ENCODE results near the gene TSPAN11. TPM values are rescaled to one million over a fixed set of nuclear protein-coding genes. Genes with fewer than 3 reads are reported as not detected.
A peak's percentile ranks its signal among the peaks of the same experiment; 100 is the strongest.

Gene TSPAN11, protein sequence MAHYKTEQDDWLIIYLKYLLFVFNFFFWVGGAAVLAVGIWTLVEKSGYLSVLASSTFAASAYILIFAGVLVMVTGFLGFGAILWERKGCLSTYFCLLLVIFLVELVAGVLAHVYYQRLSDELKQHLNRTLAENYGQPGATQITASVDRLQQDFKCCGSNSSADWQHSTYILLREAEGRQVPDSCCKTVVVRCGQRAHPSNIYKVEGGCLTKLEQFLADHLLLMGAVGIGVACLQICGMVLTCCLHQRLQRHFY
- total RNA-seq (2012; rRNA removed): 0.18 and 0.28 TPM in 2 replicates
- polyA plus RNA-seq (2012; rRNA removed): 0.26 and 0.30 TPM in 2 replicates
- 0.11 and 0.23 TPM in 2 replicates for polyA plus RNA-seq (2012; cell fraction: cytosol; rRNA removed)
- polyA plus RNA-seq (2012; cell fraction: nucleus; rRNA removed; ENCODE audit: low replicate concordance): 0.44 and 0.60 TPM in 2 replicates
- percentile 21 among the genes with signal in this experiment for Bru-seq, nascent RNA
- percentile 23 among the genes with signal in this experiment for BruChase-seq, experiment 1, labeled RNA remaining after a 6-hour chase
- percentile 23 among the genes with signal in this experiment for BruChase-seq, experiment 2, labeled RNA remaining after a 2-hour chase
- long read RNA-seq, partial matches to known transcripts: 0 of 3 reads
- long read RNA-seq, other reads (novel, unspliced or antisense): 3 of 3 reads

GRCh38 chr12:30926243-30927221, at the start of gene TSPAN11:
TSS of gene TSPAN11 (plus strand) at chr12:30926748. CDS start at chr12:30953992, 27,244 bp downstream.
- H3K56ac ChIP-seq (ENCODE audit: extremely low read depth, insufficient read depth, low read length): no peak within 1 kb of the TSS
- H3K18ac ChIP-seq (ENCODE audit: low read depth, low read length): no peak within 1 kb of the TSS; the same call in 1 of the 2 replicates
- POLR2A ChIA-PET (ENCODE audit: unreplicated experiment): no interaction called here
- H4K20me1 ChIP-seq (ENCODE audit: insufficient read depth, low read length): no peaks in the 10 kb centered on the region
- peak within 1 kb of the TSS; percentile 3 for H3K4me3 ChIP-seq (ENCODE audit: insufficient read depth, low read depth, low read length)
- H2AK5ac ChIP-seq (ENCODE audit: low read depth, low read length): no peak within 1 kb of the TSS; the same call in 1 of the 2 replicates
- ATAC-seq (ENCODE audit: low read depth) (peak; percentile 84), DNase-seq (peak; percentile 26)
- H3K9me1 ChIP-seq (ENCODE audit: insufficient read depth, low read length): no peaks in the 10 kb centered on the region; the same call in 1 of the 2 replicates
- no peak within 1 kb of the TSS for H2BK5ac ChIP-seq (ENCODE audit: low read depth, low read length, poor library complexity, severe bottlenecking)
- no peak within 1 kb of the TSS; the same call in 1 of the 2 replicates for H3K4ac ChIP-seq (ENCODE audit: low read depth, low read length)
- CTCF ChIA-PET: interaction anchor here (0.7 kb wide), 1 partner anchor 9 kb away, joined by 3 read pairs; no protein-coding TSS in a partner anchor
- H2BK120ac ChIP-seq (ENCODE audit: low read depth, low read length): no peak within 1 kb of the TSS; the same call in 1 of the 2 replicates
- in situ Hi-C loops (cut with MboI; ENCODE audit: low sequenced_read_pairs) (no loop called here), dilution Hi-C loops (cut with HindIII; ENCODE audit: low sequenced_read_pairs, unreplicated experiment) (no loop called here), intact Hi-C loops (cut with micrococcal nuclease) (no loop called here)
- WGBS, 2 experiments (ENCODE audit: extremely low coverage in 2 of 2, insufficient read length in 1 of 2): 16% methylated on average over 40 of the region's 78 CpGs; no CpG with 5 or more reads in 1 of the 2 experiments
- H3K4me1 ChIP-seq (ENCODE audit: control insufficient read depth, insufficient read depth, low read length): peaks cover 3% of the 10 kb centered on the region; the same call in 1 of the 2 replicates
- no peak within 1 kb of the TSS; the same call in 1 of the 2 replicates for H3K14ac ChIP-seq (replicated peaks; ENCODE audit: low read depth, low read length)
- H3K27ac ChIP-seq (ENCODE audit: insufficient read depth, low read length): no peak within 1 kb of the TSS
- no peak within 1 kb of the TSS for H4K91ac ChIP-seq (ENCODE audit: insufficient read depth, low read depth, low read length)
- peak within 1 kb of the TSS; percentile 88 for H2AFZ ChIP-seq (replicated peaks; ENCODE audit: low read length, poor library complexity)
- peak within 1 kb of the TSS; percentile 76 for H2AK9ac ChIP-seq (replicated peaks; ENCODE audit: low read depth, low read length, poor library complexity)
- no peak within 1 kb of the TSS for H2BK20ac ChIP-seq (ENCODE audit: low read depth, low read length)
- H3K27me3 ChIP-seq (ENCODE audit: control insufficient read depth, insufficient read depth, low read length): peaks cover 13% of the 10 kb centered on the region; the same call in 1 of the 2 replicates
- no peaks in the 10 kb centered on the region for H3K36me3 ChIP-seq (ENCODE audit: control insufficient read depth, insufficient read depth, low read length)
- no peak within 1 kb of the TSS; the same call in 1 of the 2 replicates for H4K5ac ChIP-seq (ENCODE audit: low read depth, low read length)
- H3K9me3 ChIP-seq (ENCODE audit: control insufficient read depth, insufficient read depth, low read length): no peaks in the 10 kb centered on the region
- no peak within 1 kb of the TSS for H3K9ac ChIP-seq (ENCODE audit: low read depth, low read length)
- H3K4me2 ChIP-seq (ENCODE audit: low read depth, low read length): peak within 1 kb of the TSS; percentile 59
- no peak within 1 kb of the TSS for H2BK15ac ChIP-seq (ENCODE audit: low read depth, low read length)
- no peaks in the 10 kb centered on the region for H3K79me1 ChIP-seq (ENCODE audit: low read depth in 1 of 2, low read length in 2 of 2)
- 0 out of 2 replicates have a peak within 1 kb of the TSS, but pooled peaks have one; percentile 24 for H3K23ac ChIP-seq (ENCODE audit: low read depth, low read length)
- no TSS peak for BruUV-seq (replicated peaks)
- no peak for TF ChIP-seq CEBPB (IDR thresholded peaks at IDR 0.05; ENCODE audit: low read depth, low read length)
- TF ChIP-seq BHLHE40 (IDR thresholded peaks at IDR 0.05; ENCODE audit: low read depth, low read length): peak; percentile 42; the same call in 1 of the 2 replicates
- 0 out of 2 replicates have a peak, but pooled peaks have one; percentile 15 for TF ChIP-seq MAZ (IDR thresholded peaks at IDR 0.05; ENCODE audit: borderline replicate concordance, low read depth, low read length)
- no peak for TF ChIP-seq FOS (IDR thresholded peaks at IDR 0.05; ENCODE audit: low read depth, low read length)
- TF ChIP-seq MXI1 (IDR thresholded peaks at IDR 0.05; ENCODE audit: borderline replicate concordance, low read depth, low read length): 0 out of 2 replicates have a peak, but pooled peaks have one; percentile 38
- TF ChIP-seq RFX5 (IDR thresholded peaks at IDR 0.05; ENCODE audit: low read depth, low read length): no peak
- no peak for TF ChIP-seq RCOR1 (IDR thresholded peaks at IDR 0.05; ENCODE audit: insufficient replicate concordance, low read length)
- peak within 1 kb of the TSS in 1 of 2 experiments; percentile 13; a peak in 2 of 4 replicates for H4K8ac ChIP-seq (ENCODE audit: low read depth in 2 of 2, low read length in 2 of 2)

All from IMR-90 (cell line).